Duodenal mucosa (tissue), 2 donors: ENCODE results near the gene HMGB3.

Source experiments
- H3K27ac ChIP-seq: one replicate; pipeline ENCODE4 v1.7.0; 2013; ENCODE audit warnings: low read depth, low read length
- H3K27me3 ChIP-seq, 2 donors: one replicate each; pipeline ENCODE4 v1.7.0; 2013; ENCODE audit warnings: low read length in 2 of 2, control low read depth in 1 of 2; ENCODE audit not compliant: insufficient read depth in 2 of 2, control insufficient read depth in 1 of 2
- H3K36me3 ChIP-seq, 2 donors: one replicate each; pipeline ENCODE4 v1.7.0; 2013; ENCODE audit warnings: low read length in 2 of 2, control low read depth in 1 of 2; ENCODE audit not compliant: insufficient read depth in 2 of 2, control insufficient read depth in 1 of 2
- H3K4me1 ChIP-seq, 2 donors: one replicate each; pipeline ENCODE4 v1.7.0; 2013; ENCODE audit warnings: low read length in 2 of 2, control low read depth in 1 of 2; ENCODE audit not compliant: insufficient read depth in 2 of 2, control insufficient read depth in 1 of 2
- H3K4me3 ChIP-seq, 2 donors: one replicate each; pipeline ENCODE4 v1.7.0; 2013; ENCODE audit warnings: low read length in 2 of 2, low read depth in 1 of 2
- H3K9ac ChIP-seq, 2 donors: one replicate each; pipeline ENCODE4 v1.7.0; 2013; ENCODE audit warnings: low read length in 2 of 2, low read depth in 1 of 2
- H3K9me3 ChIP-seq, 2 donors: one replicate each; pipeline ENCODE4 v1.7.0; 2013; ENCODE audit warnings: low read length in 2 of 2, control low read depth in 1 of 2; ENCODE audit not compliant: control insufficient read depth in 1 of 2

Gene HMGB3

DNA sequence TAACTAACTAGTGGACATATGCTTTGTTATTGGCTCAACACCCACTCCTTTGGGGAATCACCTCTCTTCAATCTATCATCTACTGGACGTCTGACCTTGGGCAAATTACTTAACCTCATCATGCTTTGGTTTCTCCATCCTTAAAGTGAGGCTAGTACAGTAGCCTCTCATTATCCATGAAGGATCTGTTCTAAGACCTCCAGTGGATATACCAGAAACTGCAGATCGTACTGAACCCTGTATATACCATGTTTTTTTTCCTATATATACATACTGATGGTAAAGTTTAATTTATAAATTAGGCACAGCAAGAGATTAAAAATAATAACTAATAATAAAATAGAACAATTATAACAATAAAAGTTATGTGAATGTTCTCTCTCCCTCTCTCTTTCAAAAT, 56.2 kb downstream of the HMGB3 start:
- Histone ChIP-seq H3K36me3 (no peaks in the 10 kb centered on the region), H3K27ac (no peak overlapping the region), H3K4me1 (no peaks in the 10 kb centered on the region), H3K27me3 (no peaks in the 10 kb centered on the region), H3K9me3 (no peaks in the 10 kb centered on the region), H3K9ac (no peak overlapping the region), H3K4me3 (no peak overlapping the region)
